Esophagus squamous epithelium (tissue), 4 donors: ENCODE measurements around the gene TSGA10.

Experiments
- CTCF ChIP-seq, 6 experiments: fragments of 450-650 bp in 4 of 6; fragments of 200-600 bp in 2 of 6; sonication (generic) in 2 of 6; IDR thresholded peaks; one replicate each; pipeline ENCODE4 v1.5.1; 2016 to 2019; ENCODE audit warnings: antibody characterized with exemption in 6 of 6, mild to moderate bottlenecking in 4 of 6, moderate library complexity in 4 of 6
- POLR2A ChIP-seq, 4 donors: fragments of 450-650 bp; IDR thresholded peaks; one replicate each; pipeline ENCODE4 v1.6.1; 2017; ENCODE audit warnings: antibody characterized with exemption in 4 of 4, mild to moderate bottlenecking in 4 of 4, moderate library complexity in 3 of 4

- TF ChIP-seq CTCF (IDR thresholded peaks at IDR 0.05) (no peak), POLR2A (IDR thresholded peaks at IDR 0.05) (no peak)
Measured at GRCh38 chr2:99188357-99188756, 33.6 kb upstream of the TSGA10 start.
